Spleen (tissue), 11 donors: ENCODE data around the gene MUC13. TPM values are rescaled to one million over a fixed set of nuclear protein-coding genes. Genes with fewer than 3 reads are reported as not detected.
A peak's percentile ranks its signal among the peaks of the same experiment; 100 is the strongest.

Experiments used
- DNase-seq: peaks from one replicate; pipeline ENCODE4 v3.0.0-alpha.2; 2020
- H3K27ac ChIP-seq, 8 donors: fragments of 200-600 bp; sonication (generic) in 7 of 8; 1 replicate in 4 of 8; 2 replicates in 4 of 8; pipeline versions ENCODE4 v1.5.0 to v1.8.0; 2016 to 2021; ENCODE audit warnings: inconsistent platforms in 4 of 8, mild to moderate bottlenecking in 4 of 8, moderate library complexity in 1 of 8
- H3K27me3 ChIP-seq, 7 donors: fragments of 200-600 bp; sonication (generic) in 6 of 7; replicated peaks in 1 of 7; 1 replicate in 4 of 7; 2 replicates in 3 of 7; pipeline versions ENCODE4 v1.5.0 to v1.8.0; 2016 to 2021; ENCODE audit warnings: inconsistent platforms in 3 of 7, mild to moderate bottlenecking in 1 of 7
- H3K36me3 ChIP-seq, 6 donors: fragments of 200-600 bp; sonication (generic) in 5 of 6; 1 replicate in 4 of 6; 2 replicates in 2 of 6; pipeline versions ENCODE4 v1.5.0 to v1.8.0; 2016 to 2021; ENCODE audit warnings: inconsistent platforms in 2 of 6
- H3K4me1 ChIP-seq, 6 donors: fragments of 200-600 bp; sonication (generic) in 5 of 6; 1 replicate in 3 of 6; 2 replicates in 3 of 6; pipeline versions ENCODE4 v1.5.0 to v1.8.0; 2016 to 2021; ENCODE audit warnings: inconsistent platforms in 3 of 6
- H3K4me3 ChIP-seq, 8 donors: fragments of 200-600 bp; sonication (generic) in 7 of 8; 1 replicate in 4 of 8; 2 replicates in 4 of 8; pipeline versions ENCODE4 v1.5.0 to v1.8.0; 2016 to 2021; ENCODE audit warnings: inconsistent platforms in 4 of 8, mild to moderate bottlenecking in 4 of 8, moderate library complexity in 2 of 8
- H3K9me3 ChIP-seq, 8 donors: fragments of 200-600 bp; sonication (generic) in 7 of 8; 1 replicate in 4 of 8; 2 replicates in 4 of 8; pipeline versions ENCODE4 v1.5.0 to v1.8.0; 2016 to 2021; ENCODE audit warnings: inconsistent platforms in 4 of 8
- POLR2A ChIP-seq, 3 donors: fragments of 450-650 bp; IDR thresholded peaks; one replicate each; pipeline ENCODE4 v1.5.1; 2017; ENCODE audit warnings: antibody characterized with exemption in 3 of 3, mild to moderate bottlenecking in 1 of 3
- POLR2AphosphoS5 ChIP-seq, 3 donors: sonication (generic); formaldehyde crosslinking; IDR thresholded peaks; one replicate each; pipeline ENCODE4 v1.5.1; 2017; ENCODE audit warnings: antibody characterized with exemption in 3 of 3
- WGBS, 5 donors: extraction: QIAGEN DNeasy Blood & Tissue Kit in 3 of 5; methylation state at CpG; one replicate each; pipeline versions ENCODE4 v1.1.5 to v1.1.7; 2013 to 2018; 5-methylcytosine and 5-hydroxymethylcytosine counted together
- intact Hi-C: fragments of 100-400 bp; cut with DNase I; formaldehyde crosslinking; loops from one replicate; pipeline ENCODE4 v1.15.0; 2023; ENCODE audit warnings: low total_unique reads
- polyA plus RNA-seq, 3 donors: library from polyadenylated mRNA; stranded (reverse); fragments of 200-250 nt; gene quantifications; one replicate each; pipeline ENCODE4 v1.2.1, GENCODE V29; 2013
- total RNA-seq, 7 donors: library from RNA; depleted of rRNA in 3 of 7; stranded (reverse); fragments of >200 nt in 3 of 7; fragmentation: NEBNext Ultra II Directional in 4 of 7; extraction: Animal tissue kit (Norgen Biotek cat#: 25700) in 4 of 7; gene quantifications; one replicate each; pipeline versions ENCODE4 v1.1.0 to v1.2.1, GENCODE V29; 2016 to 2021
- TF ChIP-seq, protein P1 (sequence below), 11 experiments: fragments of 200-600 bp in 7 of 11; fragments of 450-650 bp in 4 of 11; sonication (generic) in 4 of 11; IDR thresholded peaks in 8 of 11; conservative IDR thresholded peaks in 3 of 11; 1 replicate in 7 of 11; 2 replicates in 4 of 11; pipeline versions ENCODE4 v1.4.0 to v1.8.0; 2016 to 2021; ENCODE audit warnings: antibody characterized with exemption in 11 of 11, inconsistent platforms in 4 of 11, mild to moderate bottlenecking in 1 of 11
- donor health status: healthy with polysubstance abuse.
- donor health status: DM: no; HTN: no; CAD: no; lungs with moderate emphysema.
- donor health status: DM: no; HTN: no; CAD: no.
- donor health status: Bipolar disorder and iron deficiency.
- donor health status: healthy.
- donor health status: DM: no; HTN: no; CAD: no.
- donor health status: DM: yes; HTN: yes; CAD: no.

MUC13 gene
- total and polyA plus RNA-seq, 10 donors, result 0.06 to 0.93 (median 0.17) TPM; not detected in 4

DNA sequence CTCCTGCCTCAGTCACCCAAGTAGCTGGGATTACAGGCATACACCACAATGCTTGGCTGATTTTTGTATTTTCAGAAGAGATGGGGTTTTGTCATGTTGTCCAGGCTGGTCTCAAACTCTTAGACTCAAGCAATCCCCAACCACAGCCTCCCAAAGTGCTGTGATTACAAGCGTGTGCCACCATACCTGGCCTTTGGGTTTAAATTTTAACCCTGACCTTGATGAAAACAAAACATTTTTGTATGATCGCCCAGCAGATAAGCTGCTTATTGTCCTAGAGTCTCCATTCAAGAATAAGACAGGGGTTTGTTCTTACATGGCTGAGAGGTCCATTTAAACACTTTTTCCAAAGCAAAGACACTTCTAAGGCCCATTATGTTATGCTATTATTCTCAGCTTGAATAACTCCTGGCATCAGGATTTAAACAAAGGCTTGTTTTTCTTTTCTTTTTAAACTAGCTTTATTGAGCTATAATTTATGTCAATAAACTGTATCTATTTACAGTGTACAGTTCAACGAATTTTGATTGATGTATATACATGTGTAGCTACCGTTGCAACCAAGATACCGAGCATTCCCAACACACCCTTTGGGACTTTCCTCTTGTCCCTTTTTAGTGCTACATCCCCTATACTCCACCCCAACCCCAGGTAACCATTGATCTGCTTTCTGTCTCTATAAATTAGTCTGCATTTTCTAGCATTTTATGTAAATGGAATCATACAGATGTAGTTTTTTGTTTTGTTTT is 1.4 kb upstream of the MUC13 start:
- WGBS, 5 donors, result 82 to 95% (median 85%) methylated on average over 5 of the region's 5 CpGs
- no peak for DNase-seq
- H3K36me3 ChIP-seq, result no peaks in the 10 kb centered on the region
- no peaks in the 10 kb centered on the region for H3K27me3 ChIP-seq
- no peaks in the 10 kb centered on the region for H3K4me1 ChIP-seq
- H3K27ac ChIP-seq, result no peak overlapping the region
- TF ChIP-seq, protein P1, sequence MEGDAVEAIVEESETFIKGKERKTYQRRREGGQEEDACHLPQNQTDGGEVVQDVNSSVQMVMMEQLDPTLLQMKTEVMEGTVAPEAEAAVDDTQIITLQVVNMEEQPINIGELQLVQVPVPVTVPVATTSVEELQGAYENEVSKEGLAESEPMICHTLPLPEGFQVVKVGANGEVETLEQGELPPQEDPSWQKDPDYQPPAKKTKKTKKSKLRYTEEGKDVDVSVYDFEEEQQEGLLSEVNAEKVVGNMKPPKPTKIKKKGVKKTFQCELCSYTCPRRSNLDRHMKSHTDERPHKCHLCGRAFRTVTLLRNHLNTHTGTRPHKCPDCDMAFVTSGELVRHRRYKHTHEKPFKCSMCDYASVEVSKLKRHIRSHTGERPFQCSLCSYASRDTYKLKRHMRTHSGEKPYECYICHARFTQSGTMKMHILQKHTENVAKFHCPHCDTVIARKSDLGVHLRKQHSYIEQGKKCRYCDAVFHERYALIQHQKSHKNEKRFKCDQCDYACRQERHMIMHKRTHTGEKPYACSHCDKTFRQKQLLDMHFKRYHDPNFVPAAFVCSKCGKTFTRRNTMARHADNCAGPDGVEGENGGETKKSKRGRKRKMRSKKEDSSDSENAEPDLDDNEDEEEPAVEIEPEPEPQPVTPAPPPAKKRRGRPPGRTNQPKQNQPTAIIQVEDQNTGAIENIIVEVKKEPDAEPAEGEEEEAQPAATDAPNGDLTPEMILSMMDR (IDR thresholded peaks at IDR 0.05 in 8 of 11, conservative IDR thresholded peaks at IDR 0.05 in 3 of 11), result no peak
- TF ChIP-seq POLR2A (IDR thresholded peaks at IDR 0.05) (no peak), POLR2AphosphoS5 (IDR thresholded peaks at IDR 0.05) (no peak)
- no peak overlapping the region for H3K4me3 ChIP-seq
- H3K9me3 ChIP-seq, result no peaks in the 10 kb centered on the region
- intact Hi-C loops, result no loop called here

DNA sequence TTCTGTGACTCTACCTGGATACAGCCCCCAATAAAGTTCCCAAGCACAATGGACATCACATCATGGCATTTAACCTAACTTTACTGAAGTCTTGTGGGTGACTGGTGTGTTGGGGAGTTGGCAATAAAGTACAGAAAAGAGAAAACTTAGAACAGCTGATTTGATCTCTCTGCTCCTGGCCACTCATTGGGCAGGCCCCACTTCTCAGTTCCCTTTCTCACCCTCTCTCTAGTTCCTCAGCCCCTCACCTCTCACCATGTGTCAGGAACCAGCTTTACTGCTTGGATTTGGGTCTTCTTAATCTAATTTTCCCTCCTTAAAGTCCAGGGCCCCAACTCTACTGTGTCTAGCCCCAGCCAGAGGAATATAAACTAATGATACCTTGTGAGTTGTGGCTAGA is 713 bp upstream of the MUC13 start:
- Histone ChIP-seq H3K4me1 (no peaks in the 10 kb centered on the region), H3K27me3 (no peaks in the 10 kb centered on the region), H3K27ac (no peak overlapping the region), H3K36me3 (no peaks in the 10 kb centered on the region), H3K9me3 (no peaks in the 10 kb centered on the region), H3K4me3 (no peak overlapping the region)
- intact Hi-C loops, result no loop called here
- no peak for DNase-seq
- TF ChIP-seq POLR2AphosphoS5 (IDR thresholded peaks at IDR 0.05) (no peak), POLR2A (IDR thresholded peaks at IDR 0.05) (no peak)
- TF ChIP-seq, protein P1 (IDR thresholded peaks at IDR 0.05 in 8 of 11, conservative IDR thresholded peaks at IDR 0.05 in 3 of 11), result no peak

DNA sequence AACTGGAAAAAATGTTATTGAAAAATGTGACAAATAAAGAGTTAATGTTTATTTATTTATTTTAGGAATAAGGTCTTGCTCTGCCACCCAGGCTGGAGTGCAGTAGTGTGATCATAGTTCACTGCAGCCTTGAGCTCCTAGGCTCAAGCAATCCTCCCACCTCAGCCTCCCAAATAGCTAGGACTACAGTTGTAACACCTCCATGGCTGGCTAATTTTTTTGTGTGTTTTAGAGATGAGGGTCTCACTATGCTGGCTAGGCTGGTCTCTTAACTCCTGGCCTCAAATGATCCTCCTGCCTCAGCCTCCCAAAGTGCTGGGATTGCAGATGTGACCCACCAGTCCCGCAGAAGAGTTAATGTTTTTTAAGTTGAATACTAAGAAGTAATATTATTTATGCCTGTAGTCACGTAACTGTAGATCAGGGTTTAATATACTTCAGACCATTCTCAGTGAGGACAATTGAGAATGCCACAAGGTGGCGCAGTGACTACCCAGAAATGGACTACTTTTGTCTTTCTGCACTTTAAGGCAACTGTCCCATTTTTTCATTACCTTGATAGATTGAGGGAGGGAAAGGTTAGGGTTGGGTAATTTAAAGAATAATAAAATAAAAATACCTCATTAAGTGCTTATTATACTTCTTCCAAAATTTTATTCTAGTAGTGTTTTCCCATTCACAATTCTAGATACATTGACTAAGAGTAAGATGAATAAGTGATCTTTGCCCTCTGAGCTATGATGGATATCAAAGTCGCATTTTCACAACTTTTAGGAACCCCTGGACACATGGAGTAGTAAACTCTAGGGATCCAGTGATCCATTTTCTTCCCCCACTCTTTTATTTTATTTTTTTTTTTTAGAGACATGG is 6.0 kb downstream of the MUC13 start:
- 24 to 30% (median 27%) methylated on average over 4 of the region's 4 CpGs for WGBS, 5 donors
- H3K27me3 ChIP-seq, result no peaks in the 10 kb centered on the region
- no peaks in the 10 kb centered on the region for H3K9me3 ChIP-seq
- H3K36me3 ChIP-seq, result no peaks in the 10 kb centered on the region
- H3K4me3 ChIP-seq, result no peak overlapping the region
- no peak overlapping the region for H3K27ac ChIP-seq
- H3K4me1 ChIP-seq, result peaks cover 0 to 4% (median 0%) of the 10 kb centered on the region in 6 donors
- TF ChIP-seq, protein P1 (IDR thresholded peaks at IDR 0.05 in 8 of 11, conservative IDR thresholded peaks at IDR 0.05 in 3 of 11), result peak; percentile 46 to 77 (median 68)
- TF ChIP-seq POLR2A (IDR thresholded peaks at IDR 0.05), result no peak
- no peak for DNase-seq
- intact Hi-C loops, result loop anchor here (5.0 to 10.0 kb wide), 2 partner anchors 509 to 656 kb away; no protein-coding TSS in a partner anchor

DNA sequence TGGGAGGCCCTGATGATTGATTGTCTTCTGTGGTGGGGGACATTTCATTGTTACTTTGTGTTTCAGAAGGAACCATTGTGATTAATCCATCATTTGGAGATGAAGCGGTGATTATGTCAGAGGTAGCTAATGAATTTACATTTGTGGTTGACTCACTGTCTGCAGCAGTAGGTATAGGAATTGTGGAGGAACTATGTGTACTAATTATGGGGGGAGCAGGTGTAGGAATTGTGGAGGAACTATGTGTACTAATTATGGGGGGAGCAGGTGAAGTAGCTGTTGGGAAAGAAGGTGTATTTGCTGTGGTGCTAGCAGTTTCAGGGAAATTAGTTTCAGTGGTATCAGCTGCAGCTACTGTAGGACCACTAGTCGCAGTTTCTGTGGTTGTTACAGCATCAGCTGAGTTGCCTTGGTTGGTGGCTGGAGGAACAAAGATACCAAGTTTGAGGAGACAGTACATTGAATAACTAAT is 6.9 kb downstream of the MUC13 start:
- no peak for DNase-seq
- TF ChIP-seq, protein P1 (IDR thresholded peaks at IDR 0.05 in 8 of 11, conservative IDR thresholded peaks at IDR 0.05 in 3 of 11), result no peak
- TF ChIP-seq POLR2AphosphoS5 (IDR thresholded peaks at IDR 0.05) (no peak), POLR2A (IDR thresholded peaks at IDR 0.05) (no peak)
- intact Hi-C loops, result loop anchor here (5.0 to 10.0 kb wide), 2 partner anchors 510 to 657 kb away; no protein-coding TSS in a partner anchor
- Histone ChIP-seq H3K36me3 (no peaks in the 10 kb centered on the region), H3K9me3 (no peaks in the 10 kb centered on the region), H3K27ac (peak overlapping the region in 3 of 8 donors; percentile 36 to 45 (median 43)), H3K27me3 (no peaks in the 10 kb centered on the region), H3K4me1 (peaks cover 0 to 4% (median 0%) of the 10 kb centered on the region in 6 donors), H3K4me3 (no peak overlapping the region)
- WGBS, 5 donors, result 73 to 83% (median 80%) methylated on average over 2 of the region's 2 CpGs
